OCI-M2 (cell line): ENCODE data around the gene HOXC6.
"Not testable (repeated sequence)": the region's sequence is repeated elsewhere in the genome, so short reads cannot be mapped to it uniquely, and the experiment has no call there.

Experiments
- DNase-seq: peaks from one replicate; lab custom pipeline; 2025; ENCODE audit not compliant: unreplicated experiment; lab: John Stamatoyannopoulos, UW

HOXC6 gene

GRCh38 chr12:54052438-54053002 lies 24.3 kb downstream of the HOXC6 start:
- no peak for DNase-seq

GRCh38 chr12:54053003-54053750 lies 24.9 kb downstream of the HOXC6 start:
- DNase-seq, result no peak

GRCh38 chr12:54053751-54054741 lies 25.8 kb downstream of the HOXC6 start, which contains the start of gene HOXC4:
TSS of gene HOXC4 (plus strand) at chr12:54053835. CDS start at chr12:54053923, 88 bp downstream.
- no peak for DNase-seq

GRCh38 chr12:54054742-54055194 lies 26.5 kb downstream of the HOXC6 start:
- DNase-seq, result no peak

GRCh38 chr12:54055552-54055951 lies 27.3 kb downstream of the HOXC6 start:
- DNase-seq, result no peak

- no peak for DNase-seq
These were observed 27.9 kb downstream of the HOXC6 start for GRCh38 chr12:54056110-54056509.

GRCh38 chr12:54058128-54058768 lies 30.0 kb downstream of the HOXC6 start:
- DNase-seq, result no peak

GRCh38 chr12:54059668-54060067 lies 31.4 kb downstream of the HOXC6 start:
- DNase-seq, result no peak

GRCh38 chr12:54060174-54060974 lies 32.1 kb downstream of the HOXC6 start:
- DNase-seq, result no peak

GRCh38 chr12:54060975-54061778 lies 32.9 kb downstream of the HOXC6 start:
- DNase-seq, result no peak

GRCh38 chr12:54065677-54066076 lies 37.4 kb downstream of the HOXC6 start:
- DNase-seq, result no peak

GRCh38 chr12:54066408-54066807 lies 38.2 kb downstream of the HOXC6 start:
- no peak for DNase-seq

- DNase-seq, result no peak
These were observed 40.3 kb downstream of the HOXC6 start for GRCh38 chr12:54068418-54069070.

- no peak for DNase-seq
These were observed 43.7 kb downstream of the HOXC6 start for GRCh38 chr12:54071942-54072341.

- no peak for DNase-seq
These were observed 46.1 kb downstream of the HOXC6 start for GRCh38 chr12:54074308-54074707.

GRCh38 chr12:54075409-54075808 lies 47.2 kb downstream of the HOXC6 start:
- DNase-seq, result no peak

- no peak for DNase-seq
These were observed 47.7 kb downstream of the HOXC6 start for GRCh38 chr12:54075974-54076373.

- not testable (repeated sequence) for DNase-seq
These were observed 49.6 kb downstream of the HOXC6 start for GRCh38 chr12:54077843-54078242.

GRCh38 chr12:54079115-54079514 lies 50.9 kb downstream of the HOXC6 start:
- not testable (repeated sequence) for DNase-seq
